DOHH2 (cell line): ENCODE results near the gene TRAF2.
"Not testable (repeated sequence)": the region's sequence is repeated elsewhere in the genome, so short reads cannot be mapped to it uniquely, and the experiment has no call there.

Experiments used
- H3F3A ChIP-seq: fragments of 200-600 bp; sonication (generic), shearing (Covaris generic); 2 replicates; pipeline ENCODE4 v1.6.0; 2016; ENCODE audit warnings: antibody characterized with exemption, mild to moderate bottlenecking; ENCODE audit not compliant: control insufficient read depth, insufficient read depth
- H3K27ac ChIP-seq: fragments of 200-600 bp; sonication (generic); 2 replicates; pipeline ENCODE4 v1.5.1; 2014; ENCODE audit warnings: low read depth, mild to moderate bottlenecking, low read length, moderate library complexity
- H3K27me3 ChIP-seq: fragments of 200-600 bp; sonication (generic); 2 replicates; pipeline ENCODE4 v1.6.1; 2014; ENCODE audit warnings: mild to moderate bottlenecking, low read length, mixed read lengths; ENCODE audit not compliant: control insufficient read depth
- H3K36me3 ChIP-seq: fragments of 200-600 bp; sonication (generic); 2 replicates; pipeline ENCODE4 v1.6.1; 2014; ENCODE audit warnings: mild to moderate bottlenecking, low read length, moderate library complexity, mixed read lengths; ENCODE audit not compliant: control insufficient read depth
- H3K4me1 ChIP-seq: fragments of 200-600 bp; sonication (generic); 2 replicates; pipeline ENCODE4 v1.6.1; 2014; ENCODE audit warnings: mild to moderate bottlenecking, low read length, mixed read lengths; ENCODE audit not compliant: control insufficient read depth
- H3K4me2 ChIP-seq: fragments of 200-600 bp; sonication (generic); 2 replicates; pipeline ENCODE4 v1.6.0; 2014; ENCODE audit warnings: mild to moderate bottlenecking, low read length, moderate library complexity
- H3K4me3 ChIP-seq: fragments of 200-600 bp; sonication (generic); 2 replicates; pipeline ENCODE4 v1.5.1; 2014; ENCODE audit warnings: mild to moderate bottlenecking, low read length, mixed read lengths
- H3K79me2 ChIP-seq: fragments of 200-600 bp; sonication (generic); 2 replicates; pipeline ENCODE4 v1.6.1; 2014; ENCODE audit warnings: mild to moderate bottlenecking, low read length, mixed read lengths; ENCODE audit not compliant: control insufficient read depth
- H3K9me2 ChIP-seq: fragments of 200-600 bp; sonication (generic); replicated peaks from 2 replicates; pipeline ENCODE4 v1.6.1; 2014; ENCODE audit warnings: mild to moderate bottlenecking, low read length, mixed read lengths; ENCODE audit not compliant: control insufficient read depth
- H3K9me3 ChIP-seq: fragments of 200-600 bp; sonication (generic); 2 replicates; pipeline ENCODE4 v1.6.1; 2014; ENCODE audit warnings: antibody characterized with exemption, low read length, mixed read lengths; ENCODE audit not compliant: control insufficient read depth, insufficient read depth
- H4K20me1 ChIP-seq: fragments of 200-600 bp; sonication (generic); 2 replicates; pipeline ENCODE4 v1.6.0; 2014; ENCODE audit warnings: low read depth, mild to moderate bottlenecking, antibody characterized with exemption, low read length, moderate library complexity; ENCODE audit not compliant: control insufficient read depth, insufficient read depth
- CTCF ChIP-seq: fragments of 200-600 bp; sonication (generic); IDR thresholded peaks from one replicate; pipeline ENCODE4 v1.5.1; 2014; ENCODE audit warnings: antibody characterized with exemption, mild to moderate bottlenecking, low read depth, low read length; ENCODE audit not compliant: poor library complexity, severe bottlenecking
- EZH2phosphoT487 ChIP-seq: fragments of 200-600 bp; sonication (generic); IDR thresholded peaks from 2 replicates; pipeline ENCODE4 v1.6.1; 2017; ENCODE audit warnings: borderline replicate concordance, mild to moderate bottlenecking, antibody characterized with exemption, low read length, moderate library complexity, mixed read lengths

TRAF2 gene

GRCh38 chr9:136885950-136886578, at the start of gene TRAF2:
TRAF2 (plus strand) TSS chr9:136886516; CDS start chr9:136898741, 12,225 bp downstream.
- H3F3A ChIP-seq: no peaks in the 10 kb centered on the region
- no peaks in the 10 kb centered on the region for H3K9me2 ChIP-seq
- peaks cover 5% of the 10 kb centered on the region; the same call in 1 of the 2 replicates for H3K27me3 ChIP-seq
- H3K79me2 ChIP-seq: peaks cover 56% of the 10 kb centered on the region
- peaks cover 3% of the 10 kb centered on the region; the same call in 1 of the 2 replicates for H4K20me1 ChIP-seq
- peaks cover 24% of the 10 kb centered on the region for H3K4me1 ChIP-seq
- H3K4me2 ChIP-seq: peak within 1 kb of the TSS; percentile 92
- peak within 1 kb of the TSS; percentile 79 for H3K4me3 ChIP-seq
- no peak for TF ChIP-seq CTCF
- TF ChIP-seq EZH2phosphoT487: no peak
- H3K27ac ChIP-seq: peak within 1 kb of the TSS; percentile 49
- H3K9me3 ChIP-seq: no peaks in the 10 kb centered on the region
- peaks cover 33% of the 10 kb centered on the region for H3K36me3 ChIP-seq

- Histone ChIP-seq H3K9me2 (no peaks in the 10 kb centered on the region), H3K4me1 (peaks cover 9% of the 10 kb centered on the region), H3K36me3 (peaks cover 29% of the 10 kb centered on the region), H3K9me3 (no peaks in the 10 kb centered on the region), H3F3A (no peaks in the 10 kb centered on the region; the same call in 1 of the 2 replicates), H4K20me1 (peaks cover 5% of the 10 kb centered on the region; the same call in 1 of the 2 replicates), H3K4me3 (no peak overlapping the region), H3K79me2 (no peaks in the 10 kb centered on the region), H3K27ac (no peak overlapping the region), H3K4me2 (no peak overlapping the region), H3K27me3 (no peaks in the 10 kb centered on the region)
- no peak for TF ChIP-seq CTCF
- no peak for TF ChIP-seq EZH2phosphoT487
Observed at GRCh38 chr9:136837146-136837855, 49.0 kb upstream of the TRAF2 start.

GRCh38 chr9:136837856-136838277, 48.4 kb upstream of the TRAF2 start:
- H3K36me3 ChIP-seq: peaks cover 24% of the 10 kb centered on the region
- H4K20me1 ChIP-seq: not testable (repeated sequence)

More at GRCh38 chr9:136837856-136838277, 48.4 kb upstream of the TRAF2 start:
- H3K4me1 ChIP-seq: peaks cover 13% of the 10 kb centered on the region
- H3K4me2 ChIP-seq, H3K4me3 ChIP-seq, H3K9me3 ChIP-seq, H3F3A ChIP-seq, H3K27me3 ChIP-seq, H3K27ac ChIP-seq, H3K79me2 ChIP-seq, H3K9me2 ChIP-seq: not testable (repeated sequence)
